GM12872 (cell line): ENCODE measurements around the gene YARS1.

ENCODE experiments used
- TF ChIP-seq, protein P1 (sequence below): IDR thresholded peaks from 3 replicates; pipeline ENCODE4 v1.5.1; 2011; ENCODE audit warnings: low read depth, mild to moderate bottlenecking, low read length, moderate library complexity; ENCODE audit not compliant: insufficient read depth

YARS1 gene

DNA sequence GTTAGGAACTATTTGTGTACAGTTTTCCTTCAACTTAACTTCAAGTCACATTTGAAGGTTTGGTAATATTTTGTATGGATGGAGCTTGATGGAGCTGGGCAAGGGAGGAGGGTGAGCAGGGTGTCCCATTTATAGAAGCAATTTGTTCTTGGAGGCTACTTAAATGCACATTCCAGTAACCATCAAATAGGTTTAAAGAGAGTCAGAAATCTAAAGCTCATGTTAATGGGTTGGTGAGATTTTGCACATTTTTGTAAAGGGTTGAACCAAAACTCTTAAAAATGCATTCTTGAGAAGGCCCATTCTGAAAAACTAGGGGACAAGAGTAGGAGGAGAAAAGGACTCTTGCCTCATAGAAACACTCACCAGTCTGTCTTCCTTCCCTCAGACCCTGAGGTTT is 43.4 kb upstream of the YARS1 start:
- TF ChIP-seq, protein P1, sequence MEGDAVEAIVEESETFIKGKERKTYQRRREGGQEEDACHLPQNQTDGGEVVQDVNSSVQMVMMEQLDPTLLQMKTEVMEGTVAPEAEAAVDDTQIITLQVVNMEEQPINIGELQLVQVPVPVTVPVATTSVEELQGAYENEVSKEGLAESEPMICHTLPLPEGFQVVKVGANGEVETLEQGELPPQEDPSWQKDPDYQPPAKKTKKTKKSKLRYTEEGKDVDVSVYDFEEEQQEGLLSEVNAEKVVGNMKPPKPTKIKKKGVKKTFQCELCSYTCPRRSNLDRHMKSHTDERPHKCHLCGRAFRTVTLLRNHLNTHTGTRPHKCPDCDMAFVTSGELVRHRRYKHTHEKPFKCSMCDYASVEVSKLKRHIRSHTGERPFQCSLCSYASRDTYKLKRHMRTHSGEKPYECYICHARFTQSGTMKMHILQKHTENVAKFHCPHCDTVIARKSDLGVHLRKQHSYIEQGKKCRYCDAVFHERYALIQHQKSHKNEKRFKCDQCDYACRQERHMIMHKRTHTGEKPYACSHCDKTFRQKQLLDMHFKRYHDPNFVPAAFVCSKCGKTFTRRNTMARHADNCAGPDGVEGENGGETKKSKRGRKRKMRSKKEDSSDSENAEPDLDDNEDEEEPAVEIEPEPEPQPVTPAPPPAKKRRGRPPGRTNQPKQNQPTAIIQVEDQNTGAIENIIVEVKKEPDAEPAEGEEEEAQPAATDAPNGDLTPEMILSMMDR, result no peak

DNA sequence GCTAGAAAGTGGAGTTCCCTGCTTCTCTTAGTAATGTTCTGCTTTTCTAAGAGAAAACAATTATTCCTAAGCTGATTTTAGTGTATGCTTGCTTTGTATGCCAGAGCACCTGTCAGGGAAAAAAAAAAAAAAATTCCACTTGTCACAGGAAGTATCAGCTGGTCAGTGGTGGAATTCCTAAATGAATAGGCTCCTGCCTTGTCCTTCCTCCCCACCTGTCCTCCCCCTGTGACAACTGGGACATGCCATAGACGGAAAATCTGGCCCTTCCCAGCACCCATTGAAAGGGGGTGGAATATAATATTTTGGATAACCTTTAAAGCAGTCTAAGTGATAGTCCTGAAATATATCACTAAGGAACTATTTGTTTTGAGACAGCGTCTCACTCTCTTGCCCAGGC is 42.8 kb upstream of the YARS1 start:
- TF ChIP-seq, protein P1, result no peak

DNA sequence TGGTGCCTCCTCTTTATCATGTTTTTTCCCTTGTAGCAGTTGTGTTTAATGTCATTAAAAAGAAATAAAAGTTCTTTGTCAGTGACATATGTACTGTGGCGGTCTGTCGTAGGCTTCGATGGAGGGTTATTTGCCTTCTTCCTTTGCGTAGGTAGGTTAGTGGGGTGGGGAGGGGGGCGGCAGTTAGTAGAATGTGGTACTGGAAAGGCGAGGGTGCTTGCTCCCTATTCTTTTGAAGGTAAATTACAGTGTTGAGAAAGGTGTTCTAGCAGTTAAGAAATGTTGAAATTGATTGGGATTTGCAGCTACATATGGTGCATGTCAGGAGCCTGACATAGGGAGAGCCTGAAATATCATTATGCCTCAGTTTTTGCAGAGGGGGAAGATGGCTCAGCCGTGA is 41.6 kb upstream of the YARS1 start:
- TF ChIP-seq, protein P1, result no peak

- TF ChIP-seq, protein P1, result no peak
Measured at GRCh38 chr1:32858136-32858535, 41.0 kb upstream of the YARS1 start.

DNA sequence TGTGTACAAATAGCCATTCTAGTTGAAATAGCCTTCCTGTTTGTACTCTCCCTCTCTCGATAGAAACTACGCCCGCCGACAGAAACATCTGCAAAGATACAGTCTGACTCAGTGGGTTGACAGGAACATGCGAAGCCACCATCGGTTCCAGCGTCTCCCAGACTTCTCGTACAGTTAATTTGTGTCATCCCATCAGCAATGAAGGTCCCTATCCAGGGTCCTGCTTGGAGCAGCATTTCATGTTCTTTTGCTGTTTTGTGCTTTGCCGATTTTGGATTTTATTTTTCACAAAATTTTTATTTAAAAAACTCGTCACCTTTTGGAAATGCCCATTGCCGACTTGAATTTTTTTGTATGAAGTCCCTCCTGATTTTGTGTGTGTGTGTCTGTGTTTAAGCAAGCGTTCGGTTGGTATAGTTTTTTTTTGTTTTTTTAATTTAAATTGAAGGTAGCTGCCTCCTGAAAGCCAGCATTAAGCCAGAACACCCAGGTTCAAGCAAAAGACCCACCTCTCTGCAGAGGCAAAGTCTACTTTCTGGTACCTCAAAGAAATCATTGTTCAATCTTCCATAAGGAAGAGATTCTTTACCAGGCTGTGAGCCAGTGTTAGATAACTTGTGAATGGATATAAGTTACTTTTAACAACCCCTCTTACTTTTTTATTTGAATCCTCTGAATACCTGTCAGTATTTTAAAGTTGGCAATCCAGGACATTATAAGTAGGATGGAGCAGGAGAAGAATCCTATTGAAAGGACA is 38.9 kb upstream of the YARS1 start:
- TF ChIP-seq, protein P1, result no peak

GRCh38 chr1:32848354-32849063 is 31.4 kb upstream of the YARS1 start:
- TF ChIP-seq, protein P1, result no peak

- TF ChIP-seq, protein P1, result no peak
Measured at GRCh38 chr1:32831878-32832277, 14.7 kb upstream of the YARS1 start.
